Adrenal gland (tissue), 5 donors: ENCODE data around the gene ZNF511.

Experiments used
- CTCF ChIP-seq, 6 experiments: fragments of 450-650 bp in 4 of 6; fragments of 200-600 bp in 2 of 6; sonication (generic) in 1 of 6; IDR thresholded peaks; 1 replicate in 5 of 6; 2 replicates in 1 of 6; pipeline versions ENCODE4 v1.5.1 to v1.8.0; 2016 to 2021; ENCODE audit warnings: antibody characterized with exemption in 6 of 6, mild to moderate bottlenecking in 2 of 6, moderate library complexity in 1 of 6
- POLR2A ChIP-seq, 2 donors: fragments of 450-650 bp; IDR thresholded peaks; one replicate each; pipeline ENCODE4 v1.6.1; 2017; ENCODE audit warnings: antibody characterized with exemption in 2 of 2, mild to moderate bottlenecking in 2 of 2, moderate library complexity in 1 of 2
- donor health status: DM: no; HTN: no; CAD: no.

GRCh38 chr10:133359554-133359971 lies 50.8 kb downstream of the ZNF511 start:
- no peak for TF ChIP-seq CTCF (IDR thresholded peaks at IDR 0.05)
- TF ChIP-seq POLR2A (IDR thresholded peaks at IDR 0.05) = no peak
